ENCODE measurements around the gene SIK2. TPM values are rescaled to one million over a fixed set of nuclear protein-coding genes. Genes with fewer than 3 reads are reported as not detected.

Gene SIK2
- total RNA-seq, 4 donors from 2014 or later = 6.1 to 24.3 (median 9.5) TPM

- DNase-seq = no peak
- Histone ChIP-seq H3K4me1 (peaks cover 0 to 29% (median 1%) of the 10 kb centered on the region in 3 donors), H3K27me3 (no peaks in the 10 kb centered on the region), H3K4me3 (no peak overlapping the region), H3K36me3 (peaks cover 0 to 12% (median 0%) of the 10 kb centered on the region in 3 donors), H3K27ac (no peak overlapping the region), H3K9me3 (no peaks in the 10 kb centered on the region)
- TF ChIP-seq POLR2A (IDR thresholded peaks at IDR 0.05) (no peak), CTCF (IDR thresholded peaks at IDR 0.05) (no peak)
- intact Hi-C loops (cut with DNase I) = no loop called here
Observed at GRCh38 chr11:111631024-111631665, 28.9 kb downstream of the SIK2 start.

- 63 to 72% methylated on average over 3 of the region's 3 CpGs for WGBS, 2 donors
- H3K27me3 ChIP-seq = no peaks in the 10 kb centered on the region
- H3K4me3 ChIP-seq = no peak overlapping the region
- H3K9me3 ChIP-seq = no peaks in the 10 kb centered on the region
- no peak overlapping the region for H3K27ac ChIP-seq
- intact Hi-C loops (cut with DNase I) = no loop called here
- peaks cover 0 to 12% (median 0%) of the 10 kb centered on the region in 3 donors for H3K36me3 ChIP-seq
- DNase-seq = no peak
- peaks cover 0 to 34% (median 5%) of the 10 kb centered on the region in 3 donors for H3K4me1 ChIP-seq
- TF ChIP-seq CTCF (IDR thresholded peaks at IDR 0.05) (no peak), POLR2A (IDR thresholded peaks at IDR 0.05) (no peak)
Observed at GRCh38 chr11:111631666-111632039, 29.4 kb downstream of the SIK2 start.

- no peak for DNase-seq
- intact Hi-C loops (cut with DNase I) = no loop called here
- Histone ChIP-seq H3K4me1 (peaks cover 0 to 37% (median 5%) of the 10 kb centered on the region in 3 donors), H3K9me3 (no peaks in the 10 kb centered on the region), H3K36me3 (peaks cover 0 to 11% (median 0%) of the 10 kb centered on the region in 3 donors), H3K27ac (no peak overlapping the region), H3K27me3 (no peaks in the 10 kb centered on the region), H3K4me3 (no peak overlapping the region)
- TF ChIP-seq POLR2A (IDR thresholded peaks at IDR 0.05) = no peak
- TF ChIP-seq CTCF (IDR thresholded peaks at IDR 0.05) = no peak
- 92 to 94% methylated on average over 4 of the region's 4 CpGs for WGBS, 2 donors
Observed at GRCh38 chr11:111632516-111633220, 30.4 kb downstream of the SIK2 start.

GRCh38 chr11:111633248-111633647 is 31.0 kb downstream of the SIK2 start:
- intact Hi-C loops (cut with DNase I) = no loop called here
- peaks cover 0 to 5% (median 0%) of the 10 kb centered on the region in 3 donors for H3K36me3 ChIP-seq
- H3K4me3 ChIP-seq = no peak overlapping the region
- DNase-seq = no peak
- TF ChIP-seq CTCF (IDR thresholded peaks at IDR 0.05) = no peak
- no peak for TF ChIP-seq POLR2A (IDR thresholded peaks at IDR 0.05)
- H3K27ac ChIP-seq = peak overlapping the region in 3 of 4 donors; percentile 5 to 71 (median 28)
- WGBS, 2 donors = 63 to 75% methylated on average over 3 of the region's 3 CpGs
- no peaks in the 10 kb centered on the region for H3K9me3 ChIP-seq
- peaks cover 0 to 37% (median 5%) of the 10 kb centered on the region in 3 donors for H3K4me1 ChIP-seq
- no peaks in the 10 kb centered on the region for H3K27me3 ChIP-seq

GRCh38 chr11:111633756-111634362 is 31.6 kb downstream of the SIK2 start:
- intact Hi-C loops (cut with DNase I) = no loop called here
- H3K4me1 ChIP-seq = peaks cover 0 to 39% (median 5%) of the 10 kb centered on the region in 3 donors
- no peak for DNase-seq

More at GRCh38 chr11:111633756-111634362, 31.6 kb downstream of the SIK2 start:
- 35 to 47% methylated on average over 3 of the region's 3 CpGs for WGBS, 2 donors
- Histone ChIP-seq H3K27ac (peak overlapping the region in 3 of 4 donors; percentile 5 to 71 (median 28)), H3K27me3 (no peaks in the 10 kb centered on the region), H3K36me3 (no peaks in the 10 kb centered on the region), H3K9me3 (no peaks in the 10 kb centered on the region), H3K4me3 (no peak overlapping the region)
- no peak for TF ChIP-seq POLR2A (IDR thresholded peaks at IDR 0.05)
- no peak for TF ChIP-seq CTCF (IDR thresholded peaks at IDR 0.05)

Measured in esophagus squamous epithelium (tissue), 5 donors.